ENCODE measurements around the gene MNT. TPM values are rescaled to one million over a fixed set of nuclear protein-coding genes. Genes with fewer than 3 reads are reported as not detected.

MNT gene
- total and polyA plus RNA-seq, 2 experiments from 2014 or later, result 5.7 to 6.4 TPM

DNA sequence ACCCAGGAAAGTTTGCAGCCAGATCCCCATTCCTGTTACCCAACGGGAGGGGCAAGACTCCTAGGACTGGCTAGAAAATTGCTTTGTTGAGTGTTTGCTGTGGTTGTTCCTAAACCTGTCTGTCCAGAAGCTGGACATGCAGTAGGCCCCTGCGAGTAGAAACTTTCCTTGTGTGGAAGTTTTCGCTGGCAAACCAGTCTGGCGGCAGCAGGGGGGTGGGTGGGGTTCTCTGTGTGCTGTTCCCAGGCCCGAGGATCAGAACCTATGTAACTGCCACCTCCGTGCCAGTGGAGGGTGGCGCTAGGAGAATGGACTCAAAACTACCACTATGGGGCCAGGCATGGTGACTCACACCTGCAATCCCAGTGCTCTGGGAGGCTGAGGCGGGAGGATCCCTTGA lies 54.4 kb downstream of the MNT start:
- Mint-ChIP-seq H3K9me3 (no peaks in the 10 kb centered on the region), H3K4me1 (peaks cover 25% of the 10 kb centered on the region)

More for the DNA sequence above, 54.4 kb downstream of the MNT start:
- H3F3A ChIP-seq (replicated peaks; ENCODE audit: low read depth), result peaks cover 18% of the 10 kb centered on the region
- peaks cover 14% of the 10 kb centered on the region; the same call in 2 of the 3 replicates for H3K36me3 Mint-ChIP-seq (ENCODE audit: low read depth)
- H3K79me2 ChIP-seq (replicated peaks; ENCODE audit: insufficient read depth), result peaks cover 9% of the 10 kb centered on the region; the same call in 1 of the 2 replicates
- H3K4me3 ChIP-seq, result no peak overlapping the region
- H3K9me2 ChIP-seq (ENCODE audit: insufficient read depth), result no peaks in the 10 kb centered on the region
- DNase-seq (ENCODE audit: low spot score) (no peak), ATAC-seq (no peak)
- H3K27me3 Mint-ChIP-seq (ENCODE audit: insufficient read depth, low read depth, poor library complexity), result peaks cover 5% of the 10 kb centered on the region
- no peaks in the 10 kb centered on the region for H3K36me3 ChIP-seq (ENCODE audit: insufficient read depth)
- peaks cover 17% of the 10 kb centered on the region for H3K4me1 ChIP-seq (ENCODE audit: insufficient read depth)
- H3K4me2 ChIP-seq, result no peak overlapping the region
- no peaks in the 10 kb centered on the region for H3K27me3 ChIP-seq (ENCODE audit: insufficient read depth)
- no peaks in the 10 kb centered on the region; the same call in 1 of the 2 replicates for H4K20me1 ChIP-seq (replicated peaks; ENCODE audit: insufficient read depth)
- TF ChIP-seq ZNF114 (CRISPR knock-in tag; IDR thresholded peaks at IDR 0.05) (no peak), NANOG (IDR thresholded peaks at IDR 0.05; ENCODE audit: borderline replicate concordance) (no peak), CREB1 (CRISPR knock-in tag; IDR thresholded peaks at IDR 0.05; ENCODE audit: low read depth) (no peak)
- TF ChIP-seq, protein P1, sequence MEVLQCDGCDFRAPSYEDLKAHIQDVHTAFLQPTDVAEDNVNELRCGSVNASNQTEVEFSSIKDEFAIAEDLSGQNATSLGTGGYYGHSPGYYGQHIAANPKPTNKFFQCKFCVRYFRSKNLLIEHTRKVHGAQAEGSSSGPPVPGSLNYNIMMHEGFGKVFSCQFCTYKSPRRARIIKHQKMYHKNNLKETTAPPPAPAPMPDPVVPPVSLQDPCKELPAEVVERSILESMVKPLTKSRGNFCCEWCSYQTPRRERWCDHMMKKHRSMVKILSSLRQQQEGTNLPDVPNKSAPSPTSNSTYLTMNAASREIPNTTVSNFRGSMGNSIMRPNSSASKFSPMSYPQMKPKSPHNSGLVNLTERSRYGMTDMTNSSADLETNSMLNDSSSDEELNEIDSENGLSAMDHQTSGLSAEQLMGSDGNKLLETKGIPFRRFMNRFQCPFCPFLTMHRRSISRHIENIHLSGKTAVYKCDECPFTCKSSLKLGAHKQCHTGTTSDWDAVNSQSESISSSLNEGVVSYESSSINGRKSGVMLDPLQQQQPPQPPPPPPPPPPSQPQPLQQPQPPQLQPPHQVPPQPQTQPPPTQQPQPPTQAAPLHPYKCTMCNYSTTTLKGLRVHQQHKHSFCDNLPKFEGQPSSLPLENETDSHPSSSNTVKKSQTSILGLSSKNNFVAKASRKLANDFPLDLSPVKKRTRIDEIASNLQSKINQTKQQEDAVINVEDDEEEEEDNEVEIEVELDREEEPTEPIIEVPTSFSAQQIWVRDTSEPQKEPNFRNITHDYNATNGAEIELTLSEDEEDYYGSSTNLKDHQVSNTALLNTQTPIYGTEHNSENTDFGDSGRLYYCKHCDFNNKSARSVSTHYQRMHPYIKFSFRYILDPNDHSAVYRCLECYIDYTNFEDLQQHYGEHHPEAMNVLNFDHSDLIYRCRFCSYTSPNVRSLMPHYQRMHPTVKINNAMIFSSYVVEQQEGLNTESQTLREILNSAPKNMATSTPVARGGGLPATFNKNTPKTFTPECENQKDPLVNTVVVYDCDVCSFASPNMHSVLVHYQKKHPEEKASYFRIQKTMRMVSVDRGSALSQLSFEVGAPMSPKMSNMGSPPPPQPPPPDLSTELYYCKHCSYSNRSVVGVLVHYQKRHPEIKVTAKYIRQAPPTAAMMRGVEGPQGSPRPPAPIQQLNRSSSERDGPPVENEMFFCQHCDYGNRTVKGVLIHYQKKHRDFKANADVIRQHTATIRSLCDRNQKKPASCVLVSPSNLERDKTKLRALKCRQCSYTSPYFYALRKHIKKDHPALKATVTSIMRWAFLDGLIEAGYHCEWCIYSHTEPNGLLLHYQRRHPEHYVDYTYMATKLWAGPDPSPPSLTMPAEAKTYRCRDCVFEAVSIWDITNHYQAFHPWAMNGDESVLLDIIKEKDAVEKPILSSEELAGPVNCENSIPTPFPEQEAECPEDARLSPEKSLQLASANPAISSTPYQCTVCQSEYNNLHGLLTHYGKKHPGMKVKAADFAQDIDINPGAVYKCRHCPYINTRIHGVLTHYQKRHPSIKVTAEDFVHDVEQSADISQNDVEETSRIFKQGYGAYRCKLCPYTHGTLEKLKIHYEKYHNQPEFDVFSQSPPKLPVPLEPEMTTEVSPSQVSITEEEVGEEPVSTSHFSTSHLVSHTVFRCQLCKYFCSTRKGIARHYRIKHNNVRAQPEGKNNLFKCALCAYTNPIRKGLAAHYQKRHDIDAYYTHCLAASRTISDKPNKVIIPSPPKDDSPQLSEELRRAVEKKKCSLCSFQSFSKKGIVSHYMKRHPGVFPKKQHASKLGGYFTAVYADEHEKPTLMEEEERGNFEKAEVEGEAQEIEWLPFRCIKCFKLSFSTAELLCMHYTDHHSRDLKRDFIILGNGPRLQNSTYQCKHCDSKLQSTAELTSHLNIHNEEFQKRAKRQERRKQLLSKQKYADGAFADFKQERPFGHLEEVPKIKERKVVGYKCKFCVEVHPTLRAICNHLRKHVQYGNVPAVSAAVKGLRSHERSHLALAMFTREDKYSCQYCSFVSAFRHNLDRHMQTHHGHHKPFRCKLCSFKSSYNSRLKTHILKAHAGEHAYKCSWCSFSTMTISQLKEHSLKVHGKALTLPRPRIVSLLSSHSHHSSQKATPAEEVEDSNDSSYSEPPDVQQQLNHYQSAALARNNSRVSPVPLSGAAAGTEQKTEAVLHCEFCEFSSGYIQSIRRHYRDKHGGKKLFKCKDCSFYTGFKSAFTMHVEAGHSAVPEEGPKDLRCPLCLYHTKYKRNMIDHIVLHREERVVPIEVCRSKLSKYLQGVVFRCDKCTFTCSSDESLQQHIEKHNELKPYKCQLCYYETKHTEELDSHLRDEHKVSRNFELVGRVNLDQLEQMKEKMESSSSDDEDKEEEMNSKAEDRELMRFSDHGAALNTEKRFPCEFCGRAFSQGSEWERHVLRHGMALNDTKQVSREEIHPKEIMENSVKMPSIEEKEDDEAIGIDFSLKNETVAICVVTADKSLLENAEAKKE (CRISPR knock-in tag; IDR thresholded peaks at IDR 0.05), result no peak
- peak overlapping the region; percentile 92; the same call in 1 of the 2 replicates for H3K27ac ChIP-seq (ENCODE audit: low read depth)
- no peak overlapping the region for H2AFZ ChIP-seq
- H3K4me3 Mint-ChIP-seq, result no peak overlapping the region
- peak overlapping the region; percentile 18 for H3K27ac Mint-ChIP-seq
